HEK293 (cell line): ENCODE results near the gene CD93.

Experiments used
- CTCF ChIA-PET: fragments of 350-600 bp; formaldehyde crosslinking; extraction: SDS; loops from one replicate; lab custom pipeline; 2021; ENCODE audit warnings: antibody characterized with exemption; lab: Yijun Ruan, JAX
- POLR2A ChIA-PET: fragments of 300-600 bp; formaldehyde crosslinking; extraction: SDS; loops from one replicate; lab custom pipeline; 2020; ENCODE audit warnings: antibody characterized with exemption, inconsistent platforms; lab: Yijun Ruan, JAX
- H3K27ac ChIP-seq: fragments of 200-500 bp; sonication (Bioruptor generic); 2 replicates; pipeline ENCODE4 v1.5.1; 2014; ENCODE audit warnings: low read depth, low read length, control low read depth, inconsistent platforms; ENCODE audit errors: extremely low read depth
- H3K36me3 ChIP-seq, 2 experiments: fragments of 200-500 bp in 1 of 2; sonication (Bioruptor generic) in 1 of 2; 1 replicate in 1 of 2; 2 replicates in 1 of 2; pipeline ENCODE4 v1.5.1; 2014 to 2017; ENCODE audit warnings: inconsistent platforms in 2 of 2, low read length in 2 of 2; ENCODE audit not compliant: control insufficient read depth in 2 of 2, insufficient read depth in 1 of 2
- H3K4me1 ChIP-seq: fragments of 200-500 bp; sonication (Bioruptor generic); 2 replicates; pipeline ENCODE4 v1.5.1; 2014; ENCODE audit warnings: mild to moderate bottlenecking, low read length, inconsistent platforms; ENCODE audit not compliant: control insufficient read depth, insufficient read depth
- H3K4me3 ChIP-seq: 2 replicates; pipeline ENCODE4 v1.5.1; 2011; ENCODE audit warnings: low read depth, mild to moderate bottlenecking, control low read depth, low read length, moderate library complexity
- H3K9me3 ChIP-seq: fragments of 200-500 bp; sonication (Bioruptor generic); 2 replicates; pipeline ENCODE4 v1.5.1; 2014; ENCODE audit warnings: low read depth, low read length, inconsistent platforms; ENCODE audit not compliant: control insufficient read depth, insufficient read depth
- EGR2 ChIP-seq: fragments of 450-650 bp; formaldehyde crosslinking; IDR thresholded peaks from 2 replicates; pipeline ENCODE4 v1.5.1; 2016; ENCODE audit warnings: low read depth, missing biosample characterization, missing genetic modification characterization
- GLIS1 ChIP-seq: fragments of 450-650 bp; formaldehyde crosslinking; IDR thresholded peaks from 2 replicates; pipeline ENCODE4 v1.5.1; 2016; ENCODE audit warnings: missing biosample characterization, missing genetic modification characterization
- KLF1 ChIP-seq: fragments of 450-650 bp; formaldehyde crosslinking; IDR thresholded peaks from 2 replicates; pipeline ENCODE4 v1.5.1; 2016; ENCODE audit warnings: missing biosample characterization, missing genetic modification characterization
- YY2 ChIP-seq: fragments of 450-650 bp; formaldehyde crosslinking; IDR thresholded peaks from 2 replicates; pipeline ENCODE4 v1.5.1; 2016; ENCODE audit warnings: missing biosample characterization, missing genetic modification characterization
- ZFP3 ChIP-seq: fragments of 450-650 bp; formaldehyde crosslinking; IDR thresholded peaks from 2 replicates; pipeline ENCODE4 v1.5.1; 2016; ENCODE audit warnings: low read depth, missing biosample characterization, missing genetic modification characterization
- ZIC2 ChIP-seq: fragments of 450-650 bp; formaldehyde crosslinking; IDR thresholded peaks from 2 replicates; pipeline ENCODE4 v1.5.1; 2016; ENCODE audit warnings: missing biosample characterization, missing genetic modification characterization
- ZNF138 ChIP-seq: fragments of 450-650 bp; formaldehyde crosslinking; IDR thresholded peaks from 2 replicates; pipeline ENCODE4 v1.5.1; 2016; ENCODE audit warnings: missing biosample characterization, missing genetic modification characterization, borderline replicate concordance
- ZNF292 ChIP-seq: fragments of 450-650 bp; formaldehyde crosslinking; IDR thresholded peaks from 2 replicates; pipeline ENCODE4 v1.5.1; 2016; ENCODE audit warnings: low read depth, missing biosample characterization, missing genetic modification characterization, borderline replicate concordance
- ZNF433 ChIP-seq: fragments of 450-650 bp; formaldehyde crosslinking; IDR thresholded peaks from 2 replicates; pipeline ENCODE4 v1.5.1; 2016; ENCODE audit warnings: missing biosample characterization, missing genetic modification characterization, low read depth
- ZNF560 ChIP-seq: fragments of 450-650 bp; formaldehyde crosslinking; IDR thresholded peaks from 2 replicates; pipeline ENCODE4 v1.5.1; 2017; ENCODE audit warnings: missing biosample characterization, missing genetic modification characterization, borderline replicate concordance
- ZNF610 ChIP-seq: fragments of 450-650 bp; formaldehyde crosslinking; IDR thresholded peaks from 2 replicates; pipeline ENCODE4 v1.5.1; 2016; ENCODE audit warnings: missing biosample characterization, missing genetic modification characterization, borderline replicate concordance
- ZNF701 ChIP-seq: fragments of 450-650 bp; formaldehyde crosslinking; IDR thresholded peaks from 2 replicates; pipeline ENCODE4 v1.5.1; 2016; ENCODE audit warnings: missing biosample characterization, missing genetic modification characterization
- ZNF785 ChIP-seq: fragments of 450-650 bp; formaldehyde crosslinking; IDR thresholded peaks from 2 replicates; pipeline ENCODE4 v1.5.1; 2016; ENCODE audit warnings: missing biosample characterization, missing genetic modification characterization
- TF ChIP-seq, protein P1 (sequence below): fragments of 450-650 bp; IDR thresholded peaks from 2 replicates; pipeline ENCODE4 v1.5.1; 2018; ENCODE audit warnings: missing biosample characterization, missing genetic modification characterization
- TF ChIP-seq, protein P2 (sequence below): fragments of 450-650 bp; formaldehyde crosslinking; IDR thresholded peaks from 2 replicates; pipeline ENCODE4 v1.5.1; 2016; ENCODE audit warnings: missing biosample characterization, missing genetic modification characterization
- TF ChIP-seq, protein P3 (sequence below): fragments of 450-650 bp; formaldehyde crosslinking; IDR thresholded peaks from 2 replicates; pipeline ENCODE4 v1.5.1; 2016; ENCODE audit warnings: missing biosample characterization, missing genetic modification characterization
- TF ChIP-seq, protein P4 (sequence below): fragments of 450-650 bp; formaldehyde crosslinking; IDR thresholded peaks from 2 replicates; pipeline ENCODE4 v1.5.1; 2016; ENCODE audit warnings: missing biosample characterization, missing genetic modification characterization
- TF ChIP-seq, protein P5 (sequence below): fragments of 450-650 bp; formaldehyde crosslinking; IDR thresholded peaks from 2 replicates; pipeline ENCODE4; 2016; ENCODE audit warnings: missing biosample characterization, missing genetic modification characterization

The CD93 gene

DNA sequence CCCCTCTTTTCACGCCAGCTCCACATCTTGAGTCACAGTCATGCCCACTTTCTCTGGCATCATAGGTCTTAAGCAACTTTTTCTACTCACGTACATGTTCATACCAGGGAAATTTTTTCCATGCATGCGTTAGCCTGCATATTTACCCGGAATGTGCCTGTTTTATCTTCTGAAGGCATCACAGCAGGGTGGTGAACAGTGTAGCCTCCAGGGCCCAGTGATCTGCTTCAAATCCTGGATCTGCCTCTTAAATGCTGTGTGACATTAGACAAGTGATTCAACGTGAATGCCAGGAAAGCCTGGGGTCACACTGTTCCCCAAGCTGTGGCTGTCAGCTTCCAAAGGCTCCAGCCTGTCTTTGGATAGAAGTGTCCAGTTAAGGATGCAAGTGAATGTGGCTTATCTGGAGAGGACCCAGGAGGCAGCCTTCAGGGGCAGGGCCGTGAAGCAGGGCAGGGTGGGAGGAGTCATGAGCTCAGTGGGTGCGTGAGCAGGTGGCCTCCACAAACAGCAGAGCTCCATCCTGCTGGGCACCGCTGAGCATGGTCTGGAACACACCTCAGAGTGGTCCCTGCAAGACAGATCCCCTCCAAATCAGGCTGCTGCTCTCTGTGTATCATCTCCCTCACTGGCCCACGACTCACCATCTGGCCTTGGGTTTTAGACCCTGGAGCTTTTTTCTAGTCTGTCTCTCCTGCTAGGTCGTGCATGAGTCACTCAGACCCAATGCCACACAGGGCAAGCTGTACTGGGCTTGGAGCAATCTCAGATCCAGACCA, 30.4 kb upstream of the CD93 start:
- TF ChIP-seq ZIC2 (tag by site-specific recombination) = peak; percentile 41
- TF ChIP-seq EGR2 (tag by site-specific recombination) = no peak
- Histone ChIP-seq H3K27ac (no peak overlapping the region), H3K4me3 (no peak overlapping the region), H3K36me3 (no peaks in the 10 kb centered on the region), H3K4me1 (no peaks in the 10 kb centered on the region), H3K9me3 (no peaks in the 10 kb centered on the region)
- ChIA-PET POLR2A (no interaction called here), CTCF (interaction anchor here (0.6 to 1.1 kb wide), 2 partner anchors 37 to 204 kb away, joined by 3 read pairs; no protein-coding TSS in a partner anchor)

DNA sequence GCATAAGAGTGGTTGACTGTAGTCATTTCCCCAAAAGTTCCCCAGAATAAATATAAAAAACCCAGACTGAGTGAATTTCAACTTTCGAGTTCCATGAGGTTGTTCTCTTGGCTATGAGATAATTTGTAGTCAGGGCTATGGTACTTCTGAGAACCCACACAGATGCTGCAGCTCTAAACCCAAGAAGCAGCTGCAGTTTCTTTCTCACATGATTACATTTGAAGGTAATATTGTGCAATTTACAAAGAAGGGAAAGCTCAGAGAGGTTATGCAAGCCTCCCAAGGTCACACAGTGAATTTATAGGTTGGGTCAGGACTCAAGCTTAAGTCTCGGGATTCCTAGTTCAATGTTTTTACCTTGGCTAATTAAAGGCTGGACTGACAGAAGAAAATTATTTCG, 29.7 kb upstream of the CD93 start:
- no peaks in the 10 kb centered on the region for H3K9me3 ChIP-seq
- no peak overlapping the region for H3K4me3 ChIP-seq
- CTCF ChIA-PET = interaction anchor here (1.1 kb wide), 1 partner anchor 205 kb away, joined by 3 read pairs; no protein-coding TSS in a partner anchor
- POLR2A ChIA-PET = no interaction called here
- no peak overlapping the region for H3K27ac ChIP-seq
- no peak for TF ChIP-seq ZNF701 (tag by site-specific recombination)
- TF ChIP-seq, protein P1, sequence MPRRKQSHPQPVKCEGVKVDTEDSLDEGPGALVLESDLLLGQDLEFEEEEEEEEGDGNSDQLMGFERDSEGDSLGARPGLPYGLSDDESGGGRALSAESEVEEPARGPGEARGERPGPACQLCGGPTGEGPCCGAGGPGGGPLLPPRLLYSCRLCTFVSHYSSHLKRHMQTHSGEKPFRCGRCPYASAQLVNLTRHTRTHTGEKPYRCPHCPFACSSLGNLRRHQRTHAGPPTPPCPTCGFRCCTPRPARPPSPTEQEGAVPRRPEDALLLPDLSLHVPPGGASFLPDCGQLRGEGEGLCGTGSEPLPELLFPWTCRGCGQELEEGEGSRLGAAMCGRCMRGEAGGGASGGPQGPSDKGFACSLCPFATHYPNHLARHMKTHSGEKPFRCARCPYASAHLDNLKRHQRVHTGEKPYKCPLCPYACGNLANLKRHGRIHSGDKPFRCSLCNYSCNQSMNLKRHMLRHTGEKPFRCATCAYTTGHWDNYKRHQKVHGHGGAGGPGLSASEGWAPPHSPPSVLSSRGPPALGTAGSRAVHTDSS = no peak
- TF ChIP-seq, protein P2, sequence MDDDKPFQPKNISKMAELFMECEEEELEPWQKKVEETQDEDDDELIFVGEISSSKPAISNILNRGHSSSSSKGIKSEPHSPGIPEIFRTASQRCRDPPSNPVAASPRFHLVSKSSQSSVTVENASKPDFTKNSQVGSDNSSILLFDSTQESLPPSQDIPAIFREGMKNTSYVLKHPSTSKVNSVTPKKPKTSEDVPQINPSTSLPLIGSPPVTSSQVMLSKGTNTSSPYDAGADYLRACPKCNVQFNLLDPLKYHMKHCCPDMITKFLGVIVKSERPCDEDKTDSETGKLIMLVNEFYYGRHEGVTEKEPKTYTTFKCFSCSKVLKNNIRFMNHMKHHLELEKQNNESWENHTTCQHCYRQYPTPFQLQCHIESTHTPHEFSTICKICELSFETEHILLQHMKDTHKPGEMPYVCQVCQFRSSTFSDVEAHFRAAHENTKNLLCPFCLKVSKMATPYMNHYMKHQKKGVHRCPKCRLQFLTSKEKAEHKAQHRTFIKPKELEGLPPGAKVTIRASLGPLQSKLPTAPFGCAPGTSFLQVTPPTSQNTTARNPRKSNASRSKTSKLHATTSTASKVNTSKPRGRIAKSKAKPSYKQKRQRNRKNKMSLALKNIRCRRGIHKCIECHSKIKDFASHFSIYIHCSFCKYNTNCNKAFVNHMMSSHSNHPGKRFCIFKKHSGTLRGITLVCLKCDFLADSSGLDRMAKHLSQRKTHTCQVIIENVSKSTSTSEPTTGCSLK (tag by site-specific recombination) = no peak
- TF ChIP-seq, protein P3, sequence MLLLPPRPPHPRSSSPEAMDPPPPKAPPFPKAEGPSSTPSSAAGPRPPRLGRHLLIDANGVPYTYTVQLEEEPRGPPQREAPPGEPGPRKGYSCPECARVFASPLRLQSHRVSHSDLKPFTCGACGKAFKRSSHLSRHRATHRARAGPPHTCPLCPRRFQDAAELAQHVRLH (tag by site-specific recombination) = no peak
- TF ChIP-seq ZNF785 (tag by site-specific recombination) = no peak
- no peak for TF ChIP-seq GLIS1 (tag by site-specific recombination)
- TF ChIP-seq ZFP3 (tag by site-specific recombination) = no peak
- TF ChIP-seq, protein P4, sequence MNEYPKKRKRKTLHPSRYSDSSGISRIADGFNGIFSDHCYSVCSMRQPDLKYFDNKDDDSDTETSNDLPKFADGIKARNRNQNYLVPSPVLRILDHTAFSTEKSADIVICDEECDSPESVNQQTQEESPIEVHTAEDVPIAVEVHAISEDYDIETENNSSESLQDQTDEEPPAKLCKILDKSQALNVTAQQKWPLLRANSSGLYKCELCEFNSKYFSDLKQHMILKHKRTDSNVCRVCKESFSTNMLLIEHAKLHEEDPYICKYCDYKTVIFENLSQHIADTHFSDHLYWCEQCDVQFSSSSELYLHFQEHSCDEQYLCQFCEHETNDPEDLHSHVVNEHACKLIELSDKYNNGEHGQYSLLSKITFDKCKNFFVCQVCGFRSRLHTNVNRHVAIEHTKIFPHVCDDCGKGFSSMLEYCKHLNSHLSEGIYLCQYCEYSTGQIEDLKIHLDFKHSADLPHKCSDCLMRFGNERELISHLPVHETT (tag by site-specific recombination) = no peak
- TF ChIP-seq, protein P5, sequence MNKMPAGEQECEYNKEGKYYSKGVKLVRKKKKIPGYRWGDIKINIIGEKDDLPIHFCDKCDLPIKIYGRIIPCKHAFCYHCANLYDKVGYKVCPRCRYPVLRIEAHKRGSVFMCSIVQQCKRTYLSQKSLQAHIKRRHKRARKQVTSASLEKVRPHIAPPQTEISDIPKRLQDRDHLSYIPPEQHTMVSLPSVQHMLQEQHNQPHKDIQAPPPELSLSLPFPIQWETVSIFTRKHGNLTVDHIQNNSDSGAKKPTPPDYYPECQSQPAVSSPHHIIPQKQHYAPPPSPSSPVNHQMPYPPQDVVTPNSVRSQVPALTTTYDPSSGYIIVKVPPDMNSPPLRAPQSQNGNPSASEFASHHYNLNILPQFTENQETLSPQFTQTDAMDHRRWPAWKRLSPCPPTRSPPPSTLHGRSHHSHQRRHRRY (tag by site-specific recombination) = no peak
- TF ChIP-seq ZNF138 (tag by site-specific recombination) = no peak
- TF ChIP-seq ZNF292 (tag by site-specific recombination) = no peak
- TF ChIP-seq ZNF433 = no peak
- TF ChIP-seq KLF1 (tag by site-specific recombination) = no peak
- no peak for TF ChIP-seq ZNF560 (tag by site-specific recombination)
- no peak for TF ChIP-seq YY2
- TF ChIP-seq ZNF610 = no peak
- H3K36me3 ChIP-seq = no peaks in the 10 kb centered on the region
- H3K4me1 ChIP-seq = no peaks in the 10 kb centered on the region
